Measurements from ENCODE around the gene UBE2J1. TPM values are rescaled to one million over a fixed set of nuclear protein-coding genes. Genes with fewer than 3 reads are reported as not detected.

Gene UBE2J1
- total RNA-seq, 1 experiment from 2014 or later, result 23.3 TPM

GRCh38 chr6:89393659-89394058 is 41.1 kb upstream of the UBE2J1 start:
- H3K79me2 ChIP-seq (ENCODE audit: insufficient read depth, low read length), result no peaks in the 10 kb centered on the region
- H3K36me3 ChIP-seq (ENCODE audit: control insufficient read depth in 1 of 2, insufficient read depth in 2 of 2, low read length in 2 of 2), result no peaks in the 10 kb centered on the region
- ATAC-seq (no peak), DNase-seq (ENCODE audit: low read depth, low spot score) (no peak)
- ChIA-PET POLR2A (no interaction called here), RAD21 (ENCODE audit: low non-redundant PET in 1 of 2, low total read pairs in 2 of 2, uncharacterized antibody in 2 of 2, unreplicated experiment in 2 of 2) (no interaction called here), CTCF (no interaction called here)
- no peak overlapping the region for H3K27ac ChIP-seq (ENCODE audit: low read depth, low read length)
- BruUV-seq (replicated peaks), result no TSS peak
- TF ChIP-seq MAX (IDR thresholded peaks at IDR 0.05), result no peak
- no peak for TF ChIP-seq CEBPB (IDR thresholded peaks at IDR 0.05; ENCODE audit: low read depth)
- TF ChIP-seq EZH2phosphoT487 (IDR thresholded peaks at IDR 0.05; ENCODE audit: borderline replicate concordance), result no peak
- no peak for TF ChIP-seq CBX3 (IDR thresholded peaks at IDR 0.05; ENCODE audit: low read depth)
- TF ChIP-seq ZBTB33 (IDR thresholded peaks at IDR 0.05; ENCODE audit: extremely low read depth, insufficient replicate concordance, low read length), result no peak
- TF ChIP-seq SIN3A (IDR thresholded peaks at IDR 0.05; ENCODE audit: low read depth), result no peak
- no peak overlapping the region for H2AFZ ChIP-seq (ENCODE audit: low read depth, low read length, poor library complexity, severe bottlenecking)
- no peak overlapping the region for H3K4me2 ChIP-seq (ENCODE audit: low read length)
- H3K27me3 ChIP-seq (ENCODE audit: insufficient read depth, low read length), result no peaks in the 10 kb centered on the region
- intact Hi-C loops (cut with micrococcal nuclease), result no loop called here
- no peaks in the 10 kb centered on the region for H3K9me3 ChIP-seq (ENCODE audit: control insufficient read depth in 1 of 2, insufficient read depth in 1 of 2, low read depth in 1 of 2, low read length in 2 of 2)
- H3K9me2 ChIP-seq (ENCODE audit: insufficient read depth), result no peaks in the 10 kb centered on the region
- H3K4me3 ChIP-seq (replicated peaks in 1 of 2; ENCODE audit: low read depth in 1 of 2, low read length in 2 of 2), result no peak overlapping the region
- H4K20me1 ChIP-seq (ENCODE audit: insufficient read depth), result no peaks in the 10 kb centered on the region
- no peak overlapping the region for H3K9ac ChIP-seq (ENCODE audit: low read length)
- no peaks in the 10 kb centered on the region for H3K4me1 ChIP-seq (ENCODE audit: control insufficient read depth in 1 of 2, insufficient read depth in 2 of 2, low read length in 2 of 2)

- no TSS peak for BruUV-seq (replicated peaks)
- Histone ChIP-seq H3K9me3 (ENCODE audit: control insufficient read depth in 1 of 2, insufficient read depth in 1 of 2, low read depth in 1 of 2, low read length in 2 of 2) (no peaks in the 10 kb centered on the region), H3K27ac (ENCODE audit: low read depth, low read length) (no peak overlapping the region), H3K79me2 (ENCODE audit: insufficient read depth, low read length) (no peaks in the 10 kb centered on the region), H4K20me1 (ENCODE audit: insufficient read depth) (no peaks in the 10 kb centered on the region), H3K9ac (ENCODE audit: low read length) (no peak overlapping the region), H3K4me3 (replicated peaks in 1 of 2; ENCODE audit: low read depth in 1 of 2, low read length in 2 of 2) (no peak overlapping the region), H3K4me1 (ENCODE audit: control insufficient read depth in 1 of 2, insufficient read depth in 2 of 2, low read length in 2 of 2) (no peaks in the 10 kb centered on the region), H2AFZ (ENCODE audit: low read depth, low read length, poor library complexity, severe bottlenecking) (no peak overlapping the region), H3K36me3 (ENCODE audit: control insufficient read depth in 1 of 2, insufficient read depth in 2 of 2, low read length in 2 of 2) (no peaks in the 10 kb centered on the region), H3K4me2 (ENCODE audit: low read length) (no peak overlapping the region), H3K27me3 (ENCODE audit: insufficient read depth, low read length) (no peaks in the 10 kb centered on the region), H3K9me2 (ENCODE audit: insufficient read depth) (no peaks in the 10 kb centered on the region)
- TF ChIP-seq RAD21 (IDR thresholded peaks at IDR 0.05; ENCODE audit: low read depth), result no peak
- no peak for TF ChIP-seq EZH2 (IDR thresholded peaks at IDR 0.05)
- no peak for TF ChIP-seq CEBPB (IDR thresholded peaks at IDR 0.05; ENCODE audit: low read depth)
- ChIA-PET CTCF (no interaction called here), POLR2A (no interaction called here), RAD21 (ENCODE audit: low non-redundant PET in 1 of 2, low total read pairs in 2 of 2, uncharacterized antibody in 2 of 2, unreplicated experiment in 2 of 2) (no interaction called here)
- intact Hi-C loops (cut with micrococcal nuclease), result no loop called here
- ATAC-seq (no peak), DNase-seq (ENCODE audit: low read depth, low spot score) (no peak)
Measured at GRCh38 chr6:89392823-89393222, 40.3 kb upstream of the UBE2J1 start.
